T-helper 2 cell treated with Interferon-gamma antibody and Interleukin-4, amounts not matched to agents 5 μg/mL and 100 μg/mL, for 36 hours (primary cell): ENCODE results near the gene SERPINB6.
A peak's percentile ranks its signal among the peaks of the same experiment; 100 is the strongest.

Source experiments
- DNase-seq: peaks from one replicate; pipeline ENCODE4 v3.0.0; 2021; ENCODE audit warnings: low spot score
- H3K27ac Mint-ChIP-seq: one replicate; pipeline ENCODE4 v1.8.0; 2021; ENCODE audit warnings: mild to moderate bottlenecking, mixed read lengths
- H3K27me3 Mint-ChIP-seq: one replicate; pipeline ENCODE4 v1.8.0; 2021; ENCODE audit warnings: low read depth, mixed read lengths
- H3K36me3 Mint-ChIP-seq: one replicate; pipeline ENCODE4 v1.8.0; 2021; ENCODE audit warnings: low read depth, mixed read lengths
- H3K4me1 Mint-ChIP-seq: one replicate; pipeline ENCODE4 v1.8.0; 2021; ENCODE audit warnings: low read depth, mixed read lengths
- H3K4me3 Mint-ChIP-seq: one replicate; pipeline ENCODE4 v1.8.0; 2022; ENCODE audit warnings: mild to moderate bottlenecking, moderate library complexity, mixed read lengths
- H3K9me3 Mint-ChIP-seq: one replicate; pipeline ENCODE4 v1.8.0; 2021; ENCODE audit warnings: mixed read lengths

SERPINB6 gene

GRCh38 chr6:2990932-2991506 is 19.7 kb upstream of the SERPINB6 start:
- peak overlapping the region; percentile 100 for H3K27ac Mint-ChIP-seq
- peaks cover 2% of the 10 kb centered on the region for H3K36me3 Mint-ChIP-seq
- H3K4me3 Mint-ChIP-seq, result peak overlapping the region; percentile 100
- no peaks in the 10 kb centered on the region for H3K27me3 Mint-ChIP-seq
- peaks cover 24% of the 10 kb centered on the region for H3K4me1 Mint-ChIP-seq
- no peak for DNase-seq
- no peaks in the 10 kb centered on the region for H3K9me3 Mint-ChIP-seq

GRCh38 chr6:2990248-2990931 is 19.0 kb upstream of the SERPINB6 start:
- Mint-ChIP-seq H3K27ac (peak overlapping the region; percentile 100), H3K4me3 (peak overlapping the region; percentile 100), H3K36me3 (peaks cover 2% of the 10 kb centered on the region), H3K9me3 (no peaks in the 10 kb centered on the region), H3K27me3 (no peaks in the 10 kb centered on the region), H3K4me1 (peaks cover 24% of the 10 kb centered on the region)
- peak; percentile 12 for DNase-seq

GRCh38 chr6:2989332-2990247 is 18.2 kb upstream of the SERPINB6 start:
- Mint-ChIP-seq H3K27ac (peak overlapping the region; percentile 100), H3K36me3 (peaks cover 2% of the 10 kb centered on the region), H3K27me3 (no peaks in the 10 kb centered on the region), H3K4me1 (peaks cover 24% of the 10 kb centered on the region), H3K9me3 (no peaks in the 10 kb centered on the region), H3K4me3 (peak overlapping the region; percentile 100)
- DNase-seq, result peak; percentile 76

- Mint-ChIP-seq H3K4me3 (peak overlapping the region; percentile 100), H3K9me3 (no peaks in the 10 kb centered on the region), H3K27me3 (peaks cover 2% of the 10 kb centered on the region), H3K4me1 (peaks cover 24% of the 10 kb centered on the region), H3K27ac (peak overlapping the region; percentile 100), H3K36me3 (peaks cover 2% of the 10 kb centered on the region)
- DNase-seq, result peak; percentile 81
Measured at GRCh38 chr6:2988426-2989331, 17.3 kb upstream of the SERPINB6 start.

GRCh38 chr6:2988094-2988425 is 16.7 kb upstream of the SERPINB6 start:
- peaks cover 7% of the 10 kb centered on the region for H3K27me3 Mint-ChIP-seq
- H3K27ac Mint-ChIP-seq, result peak overlapping the region; percentile 89
- no peak for DNase-seq
- peaks cover 2% of the 10 kb centered on the region for H3K36me3 Mint-ChIP-seq
- H3K4me1 Mint-ChIP-seq, result peaks cover 24% of the 10 kb centered on the region
- peak overlapping the region; percentile 88 for H3K4me3 Mint-ChIP-seq
- H3K9me3 Mint-ChIP-seq, result no peaks in the 10 kb centered on the region

GRCh38 chr6:2986722-2987221 is 15.4 kb upstream of the SERPINB6 start:
- no peak for DNase-seq

GRCh38 chr6:2984738-2985406 is 13.5 kb upstream of the SERPINB6 start:
- no peak overlapping the region for H3K4me3 Mint-ChIP-seq
- peaks cover 10% of the 10 kb centered on the region for H3K27me3 Mint-ChIP-seq
- peaks cover 16% of the 10 kb centered on the region for H3K4me1 Mint-ChIP-seq
- no peaks in the 10 kb centered on the region for H3K9me3 Mint-ChIP-seq
- DNase-seq, result no peak
- no peaks in the 10 kb centered on the region for H3K36me3 Mint-ChIP-seq
- H3K27ac Mint-ChIP-seq, result no peak overlapping the region

More at GRCh38 chr6:2986722-2987221, 15.4 kb upstream of the SERPINB6 start:
- Mint-ChIP-seq H3K9me3 (no peaks in the 10 kb centered on the region), H3K4me3 (peak overlapping the region; percentile 88), H3K27me3 (peaks cover 7% of the 10 kb centered on the region), H3K36me3 (no peaks in the 10 kb centered on the region), H3K27ac (no peak overlapping the region), H3K4me1 (peaks cover 24% of the 10 kb centered on the region)

GRCh38 chr6:2982426-2983117 is 11.2 kb upstream of the SERPINB6 start:
- Mint-ChIP-seq H3K27me3 (peaks cover 12% of the 10 kb centered on the region), H3K27ac (no peak overlapping the region), H3K4me1 (peaks cover 9% of the 10 kb centered on the region), H3K9me3 (no peaks in the 10 kb centered on the region), H3K36me3 (no peaks in the 10 kb centered on the region), H3K4me3 (no peak overlapping the region)
- DNase-seq, result no peak

GRCh38 chr6:2980465-2980855 is 9.1 kb upstream of the SERPINB6 start:
- no peak for DNase-seq
- H3K4me1 Mint-ChIP-seq, result peaks cover 16% of the 10 kb centered on the region
- no peaks in the 10 kb centered on the region for H3K9me3 Mint-ChIP-seq
- H3K36me3 Mint-ChIP-seq, result no peaks in the 10 kb centered on the region
- no peak overlapping the region for H3K4me3 Mint-ChIP-seq
- peaks cover 12% of the 10 kb centered on the region for H3K27me3 Mint-ChIP-seq
- H3K27ac Mint-ChIP-seq, result no peak overlapping the region

GRCh38 chr6:2979819-2980464 is 8.6 kb upstream of the SERPINB6 start:
- DNase-seq, result no peak
- no peaks in the 10 kb centered on the region for H3K36me3 Mint-ChIP-seq
- H3K4me3 Mint-ChIP-seq, result no peak overlapping the region
- H3K27me3 Mint-ChIP-seq, result peaks cover 12% of the 10 kb centered on the region
- peaks cover 16% of the 10 kb centered on the region for H3K4me1 Mint-ChIP-seq
- H3K27ac Mint-ChIP-seq, result no peak overlapping the region
- no peaks in the 10 kb centered on the region for H3K9me3 Mint-ChIP-seq

- Mint-ChIP-seq H3K4me1 (peaks cover 16% of the 10 kb centered on the region), H3K9me3 (no peaks in the 10 kb centered on the region), H3K27me3 (peaks cover 12% of the 10 kb centered on the region), H3K27ac (no peak overlapping the region), H3K4me3 (no peak overlapping the region), H3K36me3 (no peaks in the 10 kb centered on the region)
- no peak for DNase-seq
Measured at GRCh38 chr6:2978923-2979322, 7.6 kb upstream of the SERPINB6 start.
